Stimulated activated naive CD4-positive, alpha-beta T cell treated with Interleukin-2 at 50 U/mL for 16 hours (primary cell): ENCODE results near the gene CAND1.
"Not testable (repeated sequence)": the region's sequence is repeated elsewhere in the genome, so short reads cannot be mapped to it uniquely, and the experiment has no call there.

Source experiments
- DNase-seq: peaks from one replicate; lab custom pipeline; 2025; lab: John Stamatoyannopoulos, UW

Gene CAND1

DNA sequence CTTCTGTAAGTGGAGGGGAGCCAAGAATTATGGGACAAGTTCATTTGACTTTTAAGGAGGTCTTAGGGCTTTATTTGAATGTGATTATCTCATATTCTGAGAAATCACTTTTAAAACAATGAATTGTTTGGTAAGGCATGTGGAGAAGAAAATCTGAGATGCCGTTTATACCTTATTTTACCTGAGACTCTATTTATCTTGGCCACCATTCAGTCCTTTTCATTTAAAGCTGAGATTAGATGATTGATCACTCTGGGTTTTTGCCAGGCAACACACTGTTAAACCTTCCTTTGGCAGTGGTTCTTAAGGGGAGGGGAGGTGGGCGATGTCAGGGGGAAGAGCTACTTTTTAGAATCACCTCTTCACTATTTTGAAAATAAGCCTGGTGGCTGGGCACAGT is 11.4 kb downstream of the CAND1 start:
- no peak for DNase-seq

DNA sequence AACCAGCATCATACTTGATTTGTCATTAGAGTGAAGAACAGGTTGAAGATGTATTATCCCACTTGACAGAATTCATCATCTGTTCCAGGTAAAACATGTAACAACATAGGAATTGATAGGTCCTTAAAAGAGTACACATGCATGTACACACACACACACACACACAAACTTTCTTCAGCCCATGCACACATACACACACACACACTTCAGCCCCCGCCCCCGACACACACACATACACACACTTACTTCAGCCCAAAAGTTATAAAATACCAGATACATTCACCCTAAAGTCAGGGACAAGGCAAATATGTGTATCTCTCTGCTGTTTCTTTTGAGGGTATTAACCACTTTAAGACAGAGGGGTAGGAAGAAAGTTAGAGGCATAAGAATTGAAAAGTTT is 15.4 kb downstream of the CAND1 start:
- DNase-seq: no peak

DNA sequence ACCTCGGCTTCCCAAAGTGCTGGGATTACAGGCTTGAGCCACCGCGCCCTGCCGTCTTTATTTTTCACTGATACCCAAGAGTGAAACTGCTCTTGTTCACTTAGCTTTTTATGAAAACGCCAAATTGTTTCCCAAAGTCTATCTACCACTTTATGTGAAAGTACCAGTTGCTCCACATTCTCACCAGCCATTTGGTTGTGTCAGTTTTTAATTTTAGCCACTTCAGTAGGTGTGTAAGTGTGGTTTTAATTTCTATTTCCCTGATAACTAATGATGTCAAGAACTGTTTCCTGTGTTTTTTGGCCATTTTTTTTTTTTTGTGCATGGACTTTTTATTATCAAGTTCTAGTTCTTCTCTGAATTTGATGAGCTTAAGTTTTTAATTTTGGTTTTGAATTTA is 17.1 kb downstream of the CAND1 start:
- no peak for DNase-seq

- no peak for DNase-seq
Measured at GRCh38 chr12:67287311-67287710, 18.2 kb downstream of the CAND1 start.

- no peak for DNase-seq
Measured at GRCh38 chr12:67288561-67288960, 19.4 kb downstream of the CAND1 start.

GRCh38 chr12:67290378-67290777 is 21.2 kb downstream of the CAND1 start:
- no peak for DNase-seq

DNA sequence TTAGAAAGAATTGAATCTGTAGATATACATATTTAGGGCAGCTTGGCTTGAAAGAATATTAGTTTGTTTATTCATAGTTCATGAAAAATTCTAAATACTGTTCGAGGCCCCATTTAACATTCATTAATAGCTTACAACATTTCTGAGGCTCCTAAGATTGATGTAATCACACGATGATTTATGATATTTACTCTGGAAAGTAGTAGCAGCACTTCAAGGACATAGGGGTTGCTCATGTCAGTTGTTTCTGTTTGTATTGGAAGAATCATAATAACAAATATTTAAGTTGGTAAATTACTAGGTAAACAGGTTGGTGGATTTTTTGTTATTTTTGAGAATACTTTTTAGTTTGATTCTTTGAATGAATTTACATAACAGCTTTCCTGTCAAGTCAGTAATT is 30.4 kb downstream of the CAND1 start:
- DNase-seq: no peak

GRCh38 chr12:67299926-67300325 is 30.8 kb downstream of the CAND1 start:
- no peak for DNase-seq

GRCh38 chr12:67302162-67302561 is 33.0 kb downstream of the CAND1 start:
- DNase-seq: no peak

DNA sequence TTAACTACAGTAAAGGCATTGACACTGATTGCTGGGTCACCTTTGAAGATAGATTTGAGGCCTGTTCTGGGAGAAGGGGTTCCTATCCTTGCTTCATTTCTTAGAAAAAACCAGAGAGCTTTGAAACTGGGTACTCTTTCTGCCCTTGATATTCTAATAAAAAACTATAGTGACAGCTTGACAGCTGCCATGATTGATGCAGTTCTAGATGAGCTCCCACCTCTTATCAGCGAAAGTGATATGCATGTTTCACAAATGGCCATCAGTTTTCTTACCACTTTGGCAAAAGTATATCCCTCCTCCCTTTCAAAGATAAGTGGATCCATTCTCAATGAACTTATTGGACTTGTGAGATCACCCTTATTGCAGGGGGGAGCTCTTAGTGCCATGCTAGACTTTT is 36.4 kb downstream of the CAND1 start:
- no peak for DNase-seq

DNA sequence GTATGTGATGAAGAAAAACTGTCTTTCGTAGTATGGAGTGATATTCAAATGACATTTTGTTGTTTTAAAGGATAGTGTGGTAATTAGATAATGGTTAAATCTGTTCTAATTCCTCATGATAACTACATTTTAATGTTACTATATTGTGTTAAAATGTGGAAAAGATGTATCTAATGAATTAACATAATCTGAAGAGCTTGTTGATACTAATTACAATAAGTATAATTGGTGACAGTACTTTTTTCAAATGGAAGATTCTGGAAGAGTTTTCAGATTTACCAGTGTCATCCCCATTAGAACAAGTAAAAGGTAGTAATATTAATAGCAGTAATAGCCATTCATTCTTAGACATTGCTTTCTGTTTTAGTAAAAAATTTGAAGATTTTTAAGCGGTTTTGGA is 37.6 kb downstream of the CAND1 start:
- no peak for DNase-seq

DNA sequence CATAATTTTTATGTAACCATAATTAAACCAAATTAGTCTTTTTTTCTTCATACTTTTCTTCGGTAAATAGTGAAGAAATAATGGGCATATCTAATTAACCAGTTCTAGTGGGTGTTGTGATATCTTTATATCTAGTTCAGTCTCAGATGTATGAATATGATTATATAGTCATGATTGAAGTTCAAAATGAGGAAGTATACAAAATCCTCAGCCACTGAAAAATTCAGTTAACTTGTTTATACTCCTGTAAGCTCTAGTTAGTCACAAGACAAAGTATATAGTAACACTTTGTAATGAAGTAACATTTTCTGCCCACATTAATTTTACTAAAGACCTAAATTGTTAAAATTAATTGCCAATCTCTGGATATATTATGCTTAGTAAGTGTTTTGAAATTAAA is 46.5 kb downstream of the CAND1 start:
- no peak for DNase-seq

- DNase-seq: no peak
Measured at GRCh38 chr12:67318786-67319185, 49.6 kb downstream of the CAND1 start.

GRCh38 chr12:67319936-67320335 is 50.8 kb downstream of the CAND1 start:
- no peak for DNase-seq

- DNase-seq: no peak
Measured at GRCh38 chr12:67320614-67321295, 51.6 kb downstream of the CAND1 start.

GRCh38 chr12:67322580-67322979 is 53.4 kb downstream of the CAND1 start:
- DNase-seq: no peak

- no peak for DNase-seq
Measured at GRCh38 chr12:67323007-67323406, 53.8 kb downstream of the CAND1 start.

DNA sequence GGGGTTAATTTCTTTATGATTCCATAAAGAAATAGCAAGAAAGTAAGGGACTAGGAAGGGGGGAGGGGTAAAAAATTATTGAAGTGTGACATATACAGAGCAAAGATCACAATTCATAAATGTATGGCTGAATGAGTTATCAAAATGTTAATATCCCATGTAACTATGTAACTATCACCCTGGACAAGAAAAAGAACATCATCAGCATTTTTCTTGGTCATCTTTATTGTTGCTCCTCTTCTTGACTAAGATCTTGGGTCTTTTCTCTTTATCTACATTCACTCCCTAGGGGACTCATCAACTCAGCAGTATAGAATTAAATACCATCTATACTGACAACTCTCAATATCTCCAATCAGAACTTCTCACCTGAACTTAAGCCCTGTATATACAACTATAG is 57.5 kb downstream of the CAND1 start:
- DNase-seq: no peak

GRCh38 chr12:67327466-67327865 is 58.3 kb downstream of the CAND1 start:
- no peak for DNase-seq

GRCh38 chr12:67331123-67331522 is 62.0 kb downstream of the CAND1 start:
- DNase-seq: no peak

- no peak for DNase-seq
Measured at GRCh38 chr12:67331828-67332227, 62.7 kb downstream of the CAND1 start.

- no peak for DNase-seq
Measured at GRCh38 chr12:67333649-67334048, 64.5 kb downstream of the CAND1 start.

GRCh38 chr12:67338426-67338825 is 69.3 kb downstream of the CAND1 start:
- DNase-seq: no peak

DNA sequence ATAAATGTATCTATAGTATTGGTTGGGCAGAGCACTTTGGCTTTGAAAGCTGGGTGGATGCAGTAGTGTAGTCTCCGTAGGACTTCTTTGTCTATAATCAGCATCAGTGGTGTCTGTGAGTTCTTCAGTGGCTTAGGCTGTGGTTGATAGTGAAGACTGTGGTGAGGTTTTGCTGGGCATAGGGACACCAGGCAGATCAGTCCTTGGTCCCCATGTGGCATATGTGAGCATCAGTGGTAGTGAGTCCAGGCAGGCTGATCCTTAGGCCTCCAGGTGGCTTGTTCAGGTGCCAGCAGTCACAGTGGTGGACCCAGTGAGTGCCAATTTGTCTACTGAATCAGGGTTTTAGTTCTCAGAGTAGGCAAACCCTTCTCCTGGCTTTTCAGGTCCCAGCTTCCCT is 70.4 kb downstream of the CAND1 start:
- no peak for DNase-seq

- DNase-seq: not testable (repeated sequence)
Measured at GRCh38 chr12:67341086-67341485, 71.9 kb downstream of the CAND1 start.
